ENCODE data around the gene DGCR6L.

DNA sequence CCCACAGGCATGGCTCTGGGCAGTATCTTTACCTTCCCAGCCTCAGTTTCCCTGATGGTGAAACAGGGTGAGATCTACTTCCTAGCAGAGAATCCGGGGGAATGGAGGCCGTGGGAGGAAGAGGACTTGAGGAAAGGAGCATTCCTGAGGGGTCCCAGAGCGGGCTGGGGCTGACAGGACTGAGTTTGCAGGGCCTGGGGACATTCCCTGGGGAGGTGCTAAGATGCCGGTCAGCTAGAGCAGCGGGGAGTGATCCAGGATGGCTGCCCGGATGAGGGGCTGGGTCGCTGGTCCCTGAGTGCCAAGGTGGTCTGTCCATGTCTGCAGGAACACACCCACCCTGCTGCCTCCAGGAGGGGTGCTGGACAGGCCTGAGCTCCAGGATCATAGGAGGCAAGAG lies 43.4 kb downstream of the DGCR6L start:
- TF ChIP-seq, protein P1, sequence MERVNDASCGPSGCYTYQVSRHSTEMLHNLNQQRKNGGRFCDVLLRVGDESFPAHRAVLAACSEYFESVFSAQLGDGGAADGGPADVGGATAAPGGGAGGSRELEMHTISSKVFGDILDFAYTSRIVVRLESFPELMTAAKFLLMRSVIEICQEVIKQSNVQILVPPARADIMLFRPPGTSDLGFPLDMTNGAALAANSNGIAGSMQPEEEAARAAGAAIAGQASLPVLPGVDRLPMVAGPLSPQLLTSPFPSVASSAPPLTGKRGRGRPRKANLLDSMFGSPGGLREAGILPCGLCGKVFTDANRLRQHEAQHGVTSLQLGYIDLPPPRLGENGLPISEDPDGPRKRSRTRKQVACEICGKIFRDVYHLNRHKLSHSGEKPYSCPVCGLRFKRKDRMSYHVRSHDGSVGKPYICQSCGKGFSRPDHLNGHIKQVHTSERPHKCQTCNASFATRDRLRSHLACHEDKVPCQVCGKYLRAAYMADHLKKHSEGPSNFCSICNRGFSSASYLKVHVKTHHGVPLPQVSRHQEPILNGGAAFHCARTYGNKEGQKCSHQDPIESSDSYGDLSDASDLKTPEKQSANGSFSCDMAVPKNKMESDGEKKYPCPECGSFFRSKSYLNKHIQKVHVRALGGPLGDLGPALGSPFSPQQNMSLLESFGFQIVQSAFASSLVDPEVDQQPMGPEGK (CRISPR knock-in tag; IDR thresholded peaks at IDR 0.05; ENCODE audit: borderline replicate concordance): no peak
- TF ChIP-seq, protein P2, sequence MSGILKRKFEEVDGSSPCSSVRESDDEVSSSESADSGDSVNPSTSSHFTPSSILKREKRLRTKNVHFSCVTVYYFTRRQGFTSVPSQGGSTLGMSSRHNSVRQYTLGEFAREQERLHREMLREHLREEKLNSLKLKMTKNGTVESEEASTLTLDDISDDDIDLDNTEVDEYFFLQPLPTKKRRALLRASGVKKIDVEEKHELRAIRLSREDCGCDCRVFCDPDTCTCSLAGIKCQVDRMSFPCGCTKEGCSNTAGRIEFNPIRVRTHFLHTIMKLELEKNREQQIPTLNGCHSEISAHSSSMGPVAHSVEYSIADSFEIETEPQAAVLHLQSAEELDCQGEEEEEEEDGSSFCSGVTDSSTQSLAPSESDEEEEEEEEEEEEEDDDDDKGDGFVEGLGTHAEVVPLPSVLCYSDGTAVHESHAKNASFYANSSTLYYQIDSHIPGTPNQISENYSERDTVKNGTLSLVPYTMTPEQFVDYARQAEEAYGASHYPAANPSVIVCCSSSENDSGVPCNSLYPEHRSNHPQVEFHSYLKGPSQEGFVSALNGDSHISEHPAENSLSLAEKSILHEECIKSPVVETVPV (CRISPR knock-in tag; IDR thresholded peaks at IDR 0.05): no peak

Data from SK-N-SH treated with all-trans-retinoic acid at 6 μM for 48 hours (cell line).